Measurements from ENCODE around the gene HOXA5. TPM values are rescaled to one million over a fixed set of nuclear protein-coding genes. Genes with fewer than 3 reads are reported as not detected.

The HOXA5 gene
- total RNA-seq, 2 experiments from 2014 or later, result not detected

DNA sequence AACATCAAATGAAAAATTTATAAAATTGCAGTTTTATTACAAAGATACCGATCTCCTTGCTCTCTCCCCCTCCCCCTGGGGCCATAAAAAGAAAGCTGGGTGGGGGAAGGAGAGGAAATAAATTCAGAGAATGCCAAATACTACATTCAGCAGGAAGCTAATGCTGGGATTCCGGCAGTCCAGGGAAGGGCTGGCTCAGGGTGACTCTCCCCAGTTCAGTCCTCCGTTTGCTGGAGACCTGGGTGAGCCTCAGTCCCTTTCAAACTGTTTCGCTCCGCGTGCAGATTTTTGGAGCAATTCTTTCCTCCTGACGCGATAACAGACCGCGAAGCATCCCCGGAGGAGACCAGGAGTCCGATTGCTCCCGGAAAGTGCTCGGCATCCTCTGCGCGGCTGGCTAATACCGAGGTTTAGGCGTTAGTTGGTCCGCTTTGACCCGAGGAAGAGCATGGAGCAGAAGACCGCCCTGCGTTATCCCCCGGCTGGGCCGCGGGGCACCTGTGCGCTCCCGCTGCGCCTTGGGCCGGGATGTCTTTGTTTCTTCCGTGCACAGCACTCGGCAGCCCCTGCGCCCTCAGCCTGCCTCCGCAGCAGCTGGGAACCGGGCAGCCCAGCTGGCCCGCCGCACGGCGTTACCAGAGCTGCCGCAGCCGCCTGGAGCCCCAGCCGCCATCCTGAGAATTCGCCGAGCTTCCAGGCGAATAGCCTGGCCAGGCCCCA, 37.1 kb downstream of the HOXA5 start:
- POLR2A ChIA-PET, result no interaction called here
- CTCF ChIA-PET, result no interaction called here

DNA sequence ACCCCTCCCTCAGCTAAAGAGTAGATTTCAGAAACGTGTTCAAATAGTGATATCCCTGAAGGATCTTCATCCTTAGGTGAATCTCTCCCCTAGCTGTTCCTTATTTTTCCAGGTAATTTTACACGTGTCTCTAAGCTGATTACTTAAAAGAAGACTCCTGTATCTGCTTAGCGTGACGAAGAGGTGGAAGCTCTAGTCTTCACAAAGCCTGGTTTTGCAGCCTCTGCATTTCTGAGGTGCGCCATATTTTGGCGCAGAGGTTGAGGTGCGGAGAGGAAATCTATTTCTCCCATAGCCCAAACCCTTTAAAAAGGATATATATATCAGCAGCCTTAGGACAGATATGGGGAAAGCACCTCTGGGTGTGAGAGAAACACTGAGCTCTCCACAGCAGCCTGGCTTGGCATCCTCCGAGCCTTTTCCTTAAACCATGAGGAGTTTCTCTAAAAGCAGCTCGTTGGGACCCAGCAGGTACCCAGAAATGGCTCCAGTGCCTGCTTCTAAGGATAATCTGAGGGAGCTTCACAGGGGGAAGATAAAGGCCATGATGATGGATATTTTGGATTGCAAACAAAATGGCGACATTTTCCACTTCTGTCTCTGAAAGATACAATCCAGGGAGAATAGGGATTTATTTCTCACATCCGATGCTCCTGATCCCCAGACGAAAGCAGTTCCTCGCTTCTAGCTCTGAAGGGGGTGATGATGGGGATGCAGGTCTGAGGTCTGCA, 38.0 kb downstream of the HOXA5 start:
- H3K36me3 Mint-ChIP-seq (ENCODE audit: low read depth), result peaks cover 8% of the 10 kb centered on the region
- peaks cover 8% of the 10 kb centered on the region for H3K4me1 Mint-ChIP-seq
- H3K27me3 Mint-ChIP-seq, result peaks cover 53% of the 10 kb centered on the region
- H3K4me3 Mint-ChIP-seq, result no peak overlapping the region
- no peak for DNase-seq
- POLR2A ChIA-PET, result no interaction called here
- CTCF ChIA-PET, result no interaction called here
- H3K9me3 Mint-ChIP-seq, result no peaks in the 10 kb centered on the region
- H3K27ac Mint-ChIP-seq, result no peak overlapping the region

More for the DNA sequence above, 37.1 kb downstream of the HOXA5 start:
- no peak overlapping the region for H3K4me3 Mint-ChIP-seq
- no peaks in the 10 kb centered on the region for H3K9me3 Mint-ChIP-seq
- no peak for DNase-seq
- peaks cover 8% of the 10 kb centered on the region for H3K4me1 Mint-ChIP-seq
- no peak overlapping the region for H3K27ac Mint-ChIP-seq
- H3K27me3 Mint-ChIP-seq, result peaks cover 45% of the 10 kb centered on the region
- H3K36me3 Mint-ChIP-seq (ENCODE audit: low read depth), result peaks cover 8% of the 10 kb centered on the region

- peaks cover 63% of the 10 kb centered on the region for H3K27me3 Mint-ChIP-seq
- H3K27ac Mint-ChIP-seq, result no peak overlapping the region
- no peak overlapping the region for H3K4me3 Mint-ChIP-seq
- H3K9me3 Mint-ChIP-seq, result no peaks in the 10 kb centered on the region
- ChIA-PET POLR2A (no interaction called here), CTCF (interaction anchor here (0.5 kb wide), 1 partner anchor 42 kb away, joined by 3 read pairs; no protein-coding TSS in a partner anchor)
- DNase-seq, result no peak
- H3K4me1 Mint-ChIP-seq, result peaks cover 8% of the 10 kb centered on the region
- H3K36me3 Mint-ChIP-seq (ENCODE audit: low read depth), result peaks cover 12% of the 10 kb centered on the region
Observed at GRCh38 chr7:27104341-27105058, 39.0 kb downstream of the HOXA5 start.

- H3K27ac Mint-ChIP-seq, result no peak overlapping the region
- no peak for DNase-seq
- H3K4me3 Mint-ChIP-seq, result no peak overlapping the region
- ChIA-PET POLR2A (no interaction called here), CTCF (no interaction called here)
- H3K27me3 Mint-ChIP-seq, result peaks cover 70% of the 10 kb centered on the region
- H3K9me3 Mint-ChIP-seq, result no peaks in the 10 kb centered on the region
- peaks cover 8% of the 10 kb centered on the region for H3K4me1 Mint-ChIP-seq
- H3K36me3 Mint-ChIP-seq (ENCODE audit: low read depth), result peaks cover 16% of the 10 kb centered on the region
Observed at GRCh38 chr7:27103489-27104226, 39.8 kb downstream of the HOXA5 start.

- Mint-ChIP-seq H3K27ac (no peak within 1 kb of the TSS), H3K27me3 (peaks cover 79% of the 10 kb centered on the region), H3K36me3 (ENCODE audit: low read depth) (peaks cover 18% of the 10 kb centered on the region), H3K4me3 (no peak within 1 kb of the TSS), H3K4me1 (peaks cover 12% of the 10 kb centered on the region), H3K9me3 (no peaks in the 10 kb centered on the region)
- ChIA-PET CTCF (no interaction called here), POLR2A (no interaction called here)
- no peak for DNase-seq
Observed at GRCh38 chr7:27102581-27103442, 40.7 kb downstream of the HOXA5 start, which contains the start of gene HOXA2. TSS of gene HOXA2 (minus strand) at chr7:27102683. CDS start at chr7:27102500, 183 bp downstream.

- ChIA-PET CTCF (no interaction called here), POLR2A (no interaction called here)
- Mint-ChIP-seq H3K27ac (no peak overlapping the region), H3K4me3 (no peak overlapping the region), H3K36me3 (ENCODE audit: low read depth) (peaks cover 18% of the 10 kb centered on the region), H3K9me3 (no peaks in the 10 kb centered on the region), H3K27me3 (peaks cover 86% of the 10 kb centered on the region), H3K4me1 (peaks cover 20% of the 10 kb centered on the region)
- DNase-seq, result no peak
Observed at GRCh38 chr7:27101957-27102580, 41.4 kb downstream of the HOXA5 start.

DNA sequence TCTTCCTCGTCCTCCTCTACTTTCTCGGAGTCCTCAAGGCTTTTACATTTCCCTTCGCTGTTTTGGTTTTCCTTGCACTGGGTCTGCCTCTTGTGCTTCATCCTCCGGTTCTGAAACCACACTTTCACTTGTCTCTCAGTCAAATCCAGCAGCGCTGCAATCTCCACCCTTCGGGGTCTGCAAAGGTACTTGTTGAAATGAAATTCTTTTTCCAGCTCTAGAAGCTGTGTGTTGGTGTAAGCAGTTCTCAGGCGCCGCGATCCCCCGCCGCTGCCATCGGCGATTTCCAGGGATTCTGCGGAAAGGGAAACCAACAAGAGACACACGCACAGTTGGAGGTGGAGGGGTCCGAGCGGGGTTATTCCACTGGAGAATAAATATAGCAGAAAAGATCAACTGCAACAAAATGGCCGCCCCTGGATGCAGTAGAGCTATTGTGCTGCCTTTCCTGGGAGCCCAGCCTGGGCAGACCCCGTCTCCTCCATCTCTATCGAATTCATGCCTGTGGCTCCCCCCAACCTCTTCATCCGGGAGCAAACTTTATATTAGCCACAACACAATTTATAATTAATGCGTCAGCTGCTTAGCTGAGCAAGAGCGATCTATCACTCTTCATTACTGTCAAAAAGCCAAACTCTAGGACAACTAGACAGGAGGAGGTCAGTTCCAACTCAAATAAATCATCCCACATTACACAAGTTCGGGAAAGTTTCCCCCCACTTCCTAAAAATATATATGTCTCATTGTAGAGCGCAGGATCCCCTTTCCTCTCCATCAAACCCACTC, 42.1 kb downstream of the HOXA5 start:
- Mint-ChIP-seq H3K27ac (no peak overlapping the region), H3K4me1 (peaks cover 21% of the 10 kb centered on the region), H3K27me3 (peaks cover 89% of the 10 kb centered on the region), H3K4me3 (no peak overlapping the region), H3K9me3 (no peaks in the 10 kb centered on the region), H3K36me3 (ENCODE audit: low read depth) (peaks cover 18% of the 10 kb centered on the region)
- ChIA-PET CTCF (no interaction called here), POLR2A (no interaction called here)
- DNase-seq, result no peak

DNA sequence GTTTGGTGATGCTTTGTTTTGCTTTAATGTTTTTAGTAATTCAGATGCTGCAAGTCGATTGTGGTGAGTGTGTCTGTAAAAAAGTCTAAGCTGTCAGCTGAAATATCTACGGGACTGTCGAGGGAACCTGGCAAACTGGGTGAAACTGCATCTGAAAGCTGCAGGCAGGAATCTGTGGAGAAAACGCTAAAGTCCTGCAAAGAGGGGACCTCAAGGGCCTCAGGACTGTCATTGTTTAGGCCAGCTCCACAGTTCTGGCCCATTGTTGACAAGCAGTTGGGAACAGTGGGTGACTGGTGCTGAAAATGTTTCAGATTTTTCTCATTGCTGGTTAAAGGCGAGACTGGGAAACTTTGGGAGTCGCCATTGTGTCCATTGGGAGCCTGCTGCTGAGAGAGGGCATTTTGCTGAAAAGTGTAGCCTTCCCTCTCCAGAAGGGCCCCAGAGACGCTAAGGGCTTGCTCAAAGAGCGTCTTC, 42.7 kb downstream of the HOXA5 start:
- ChIA-PET POLR2A (no interaction called here), CTCF (interaction anchor here (0.9 to 1.2 kb wide), 2 partner anchors 32 to 47 kb away, joined by 3 read pairs; no protein-coding TSS in a partner anchor)
- no peak overlapping the region for H3K27ac Mint-ChIP-seq
- no peak overlapping the region for H3K4me3 Mint-ChIP-seq
- H3K27me3 Mint-ChIP-seq, result peaks cover 88% of the 10 kb centered on the region
- DNase-seq, result no peak
- no peaks in the 10 kb centered on the region for H3K9me3 Mint-ChIP-seq
- H3K36me3 Mint-ChIP-seq (ENCODE audit: low read depth), result peaks cover 18% of the 10 kb centered on the region
- peaks cover 22% of the 10 kb centered on the region for H3K4me1 Mint-ChIP-seq

GRCh38 chr7:27099453-27100370, 43.8 kb downstream of the HOXA5 start:
- POLR2A ChIA-PET, result no interaction called here
- no peak for DNase-seq
- H3K36me3 Mint-ChIP-seq (ENCODE audit: low read depth), result peaks cover 19% of the 10 kb centered on the region
- H3K27me3 Mint-ChIP-seq, result peaks cover 89% of the 10 kb centered on the region
- H3K4me1 Mint-ChIP-seq, result peaks cover 31% of the 10 kb centered on the region
- CTCF ChIA-PET, result interaction anchor here (0.6 to 1.2 kb wide), 5 partner anchors 20 to 1308 kb away, joined by 3 to 4 read pairs (median 3); no protein-coding TSS in a partner anchor
- H3K27ac Mint-ChIP-seq, result no peak overlapping the region
- H3K9me3 Mint-ChIP-seq, result no peaks in the 10 kb centered on the region
- H3K4me3 Mint-ChIP-seq, result no peak overlapping the region

Measured in activated CD4-positive, alpha-beta T cell treated with anti-CD3 and anti-CD28 coated beads, Interleukin-2, amount 10 ng/mL, durations not matched to agents 7 days and 5 days (primary cell).